Choroid plexus epithelial cell (primary cell): ENCODE results near the gene TOM1.
"Not testable (repeated sequence)": the region's sequence is repeated elsewhere in the genome, so short reads cannot be mapped to it uniquely, and the experiment has no call there.

Source experiments
- DNase-seq: peaks from one replicate; pipeline ENCODE4 v3.0.0-alpha.2; 2010; ENCODE audit warnings: low read depth
- H3K4me3 ChIP-seq: 2 replicates; pipeline ENCODE4 v1.5.1; 2011; ENCODE audit warnings: low read depth, mild to moderate bottlenecking, control low read depth, low read length, moderate library complexity
- TF ChIP-seq, protein P1 (sequence below): conservative IDR thresholded peaks from 2 replicates; pipeline ENCODE4 v1.5.1; 2011; ENCODE audit warnings: low read depth, mild to moderate bottlenecking, control low read depth, inconsistent platforms, low read length, moderate library complexity

TOM1 gene

DNA sequence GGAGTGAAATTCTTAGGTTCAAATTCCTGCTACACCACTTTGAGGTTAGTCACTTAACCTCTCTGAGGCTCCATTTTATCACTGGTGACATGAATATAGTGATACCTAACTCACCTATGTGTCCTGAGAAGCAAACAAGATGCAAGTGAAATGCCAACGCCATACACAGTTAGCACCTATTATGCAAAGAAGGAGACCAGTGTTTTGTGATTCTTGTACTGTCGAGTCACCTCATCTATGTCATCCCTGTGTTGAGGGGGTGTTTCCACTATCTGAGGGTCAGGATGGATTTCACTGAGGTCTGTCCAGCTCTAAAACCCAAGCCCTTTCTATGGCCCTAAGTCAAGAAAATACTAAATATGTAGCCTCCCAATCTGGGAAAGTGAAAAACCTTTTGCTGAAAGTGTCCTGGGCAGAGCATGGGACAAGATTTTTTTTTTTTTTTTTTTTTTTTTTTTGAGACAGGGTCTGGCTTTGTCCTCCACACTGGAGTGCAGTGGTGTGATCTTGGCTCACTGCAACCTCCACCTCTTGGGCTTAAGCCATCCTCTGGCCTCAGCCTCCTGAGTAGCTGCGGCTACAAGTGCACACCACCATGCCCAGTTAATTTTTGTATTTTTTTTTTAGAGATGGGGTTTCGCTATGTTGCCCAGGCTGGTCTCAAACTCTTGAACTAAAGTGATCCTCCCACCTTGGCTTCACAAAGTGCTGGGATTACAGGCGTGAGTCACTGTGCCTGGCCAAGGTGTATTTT is 95.3 kb downstream of the TOM1 start:
- TF ChIP-seq, protein P1, sequence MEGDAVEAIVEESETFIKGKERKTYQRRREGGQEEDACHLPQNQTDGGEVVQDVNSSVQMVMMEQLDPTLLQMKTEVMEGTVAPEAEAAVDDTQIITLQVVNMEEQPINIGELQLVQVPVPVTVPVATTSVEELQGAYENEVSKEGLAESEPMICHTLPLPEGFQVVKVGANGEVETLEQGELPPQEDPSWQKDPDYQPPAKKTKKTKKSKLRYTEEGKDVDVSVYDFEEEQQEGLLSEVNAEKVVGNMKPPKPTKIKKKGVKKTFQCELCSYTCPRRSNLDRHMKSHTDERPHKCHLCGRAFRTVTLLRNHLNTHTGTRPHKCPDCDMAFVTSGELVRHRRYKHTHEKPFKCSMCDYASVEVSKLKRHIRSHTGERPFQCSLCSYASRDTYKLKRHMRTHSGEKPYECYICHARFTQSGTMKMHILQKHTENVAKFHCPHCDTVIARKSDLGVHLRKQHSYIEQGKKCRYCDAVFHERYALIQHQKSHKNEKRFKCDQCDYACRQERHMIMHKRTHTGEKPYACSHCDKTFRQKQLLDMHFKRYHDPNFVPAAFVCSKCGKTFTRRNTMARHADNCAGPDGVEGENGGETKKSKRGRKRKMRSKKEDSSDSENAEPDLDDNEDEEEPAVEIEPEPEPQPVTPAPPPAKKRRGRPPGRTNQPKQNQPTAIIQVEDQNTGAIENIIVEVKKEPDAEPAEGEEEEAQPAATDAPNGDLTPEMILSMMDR, result no peak
- DNase-seq, result no peak
- H3K4me3 ChIP-seq, result no peak overlapping the region

DNA sequence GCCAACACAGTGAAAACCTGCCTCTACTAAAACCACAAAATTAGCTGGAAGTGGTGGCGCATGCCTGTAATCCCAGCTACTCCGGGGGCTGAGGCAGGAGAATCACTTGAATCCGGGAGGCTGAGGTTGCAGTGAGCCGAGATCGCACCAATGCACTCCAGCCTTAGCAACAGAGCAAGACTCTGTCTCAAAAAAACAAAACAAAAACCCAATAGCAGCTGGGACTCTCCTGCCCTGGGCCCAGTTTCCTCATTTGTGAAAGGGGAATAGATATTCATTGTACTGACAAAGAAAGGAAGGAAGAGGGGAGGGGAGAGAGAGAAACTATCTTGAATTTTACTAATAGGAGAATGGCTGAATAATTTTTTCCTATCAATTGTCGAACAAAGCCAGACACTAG is 96.9 kb downstream of the TOM1 start:
- H3K4me3 ChIP-seq, DNase-seq: not testable (repeated sequence)

DNA sequence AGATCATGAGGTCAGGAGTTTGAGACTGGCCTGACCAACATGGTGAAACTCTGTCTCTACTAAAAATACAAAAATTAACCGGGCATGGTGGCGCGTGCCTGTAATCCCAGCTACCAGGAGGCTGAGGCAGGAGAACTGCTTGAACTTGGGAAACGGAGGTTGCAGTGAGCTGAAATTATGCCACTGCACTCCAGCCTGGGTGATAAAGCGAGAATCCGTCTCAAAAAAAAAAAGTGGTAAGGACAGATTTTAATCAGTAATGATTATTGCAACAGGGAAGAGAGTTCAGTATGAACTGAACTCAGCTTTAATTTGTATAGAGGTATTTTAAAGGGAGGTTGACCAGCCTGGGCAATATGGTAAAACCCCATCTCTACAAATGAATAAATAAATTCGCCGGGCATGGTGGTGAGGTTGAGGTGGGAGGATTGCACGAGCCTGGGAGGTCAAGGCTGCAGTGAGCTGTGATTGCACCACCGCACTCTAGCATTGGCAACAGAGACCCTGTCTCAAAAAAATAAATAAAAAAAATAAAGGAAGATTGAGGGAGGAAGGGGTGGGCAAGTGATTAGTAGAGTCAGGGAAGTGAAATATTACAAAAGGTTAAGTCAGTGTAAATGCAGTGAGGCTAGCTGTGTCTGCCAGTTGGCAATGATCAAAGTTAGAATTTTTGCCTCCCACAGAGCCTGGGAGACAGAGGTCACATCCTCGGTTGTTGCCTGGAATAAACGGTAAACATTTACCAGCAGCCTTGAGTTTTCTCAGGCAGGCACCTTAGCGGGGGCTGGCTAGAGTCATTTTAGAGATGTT is 97.6 kb downstream of the TOM1 start:
- TF ChIP-seq, protein P1, result no peak
- DNase-seq, result peak; percentile 91
- no peak overlapping the region for H3K4me3 ChIP-seq
